HEK293 (cell line): ENCODE data around the gene TXNDC11.

Source experiments
- OSR2 ChIP-seq: fragments of 450-650 bp; formaldehyde crosslinking; IDR thresholded peaks from 2 replicates; pipeline ENCODE4 v1.5.1; 2016; ENCODE audit warnings: missing biosample characterization, missing genetic modification characterization
- PRDM6 ChIP-seq: fragments of 450-650 bp; formaldehyde crosslinking; IDR thresholded peaks from 2 replicates; pipeline ENCODE4 v1.5.1; 2017; ENCODE audit warnings: missing biosample characterization, missing genetic modification characterization
- YY1 ChIP-seq: fragments of 450-650 bp; formaldehyde crosslinking; IDR thresholded peaks from 2 replicates; pipeline ENCODE4 v1.5.1; 2018; ENCODE audit warnings: missing biosample characterization, missing genetic modification characterization
- ZNF138 ChIP-seq: fragments of 450-650 bp; formaldehyde crosslinking; IDR thresholded peaks from 2 replicates; pipeline ENCODE4 v1.5.1; 2016; ENCODE audit warnings: missing biosample characterization, missing genetic modification characterization, borderline replicate concordance
- ZNF214 ChIP-seq: fragments of 450-650 bp; formaldehyde crosslinking; IDR thresholded peaks from 2 replicates; pipeline ENCODE4 v1.5.1; 2017; ENCODE audit warnings: missing biosample characterization, mild to moderate bottlenecking, missing genetic modification characterization, borderline replicate concordance
- ZNF24 ChIP-seq: fragments of 450-650 bp; formaldehyde crosslinking; IDR thresholded peaks from 2 replicates; pipeline ENCODE4 v1.5.1; 2016; ENCODE audit warnings: missing biosample characterization, missing genetic modification characterization
- ZNF324 ChIP-seq: fragments of 450-650 bp; formaldehyde crosslinking; IDR thresholded peaks from 2 replicates; pipeline ENCODE4 v1.5.1; 2016; ENCODE audit warnings: missing biosample characterization, missing genetic modification characterization
- ZNF335 ChIP-seq: fragments of 450-650 bp; formaldehyde crosslinking; conservative IDR thresholded peaks from 2 replicates; pipeline ENCODE4 v1.5.1; 2016; ENCODE audit warnings: missing biosample characterization, missing genetic modification characterization
- ZNF404 ChIP-seq: fragments of 450-650 bp; formaldehyde crosslinking; IDR thresholded peaks from 2 replicates; pipeline ENCODE4 v1.5.1; 2017; ENCODE audit warnings: missing biosample characterization, missing genetic modification characterization
- ZNF449 ChIP-seq: fragments of 450-650 bp; formaldehyde crosslinking; IDR thresholded peaks from 2 replicates; pipeline ENCODE4 v1.5.1; 2017; ENCODE audit warnings: missing biosample characterization, mild to moderate bottlenecking, missing genetic modification characterization, moderate library complexity
- ZNF510 ChIP-seq: fragments of 450-650 bp; formaldehyde crosslinking; IDR thresholded peaks from 2 replicates; pipeline ENCODE4 v1.5.1; 2018; ENCODE audit warnings: mild to moderate bottlenecking, missing genetic modification characterization, missing biosample characterization; ENCODE audit not compliant: insufficient replicate concordance
- ZNF544 ChIP-seq: fragments of 450-650 bp; formaldehyde crosslinking; IDR thresholded peaks from 2 replicates; pipeline ENCODE4 v1.5.0; 2017; ENCODE audit warnings: missing biosample characterization, missing genetic modification characterization
- ZNF610 ChIP-seq: fragments of 450-650 bp; formaldehyde crosslinking; IDR thresholded peaks from 2 replicates; pipeline ENCODE4 v1.5.1; 2016; ENCODE audit warnings: missing biosample characterization, missing genetic modification characterization, borderline replicate concordance
- ZNF660 ChIP-seq: fragments of 450-650 bp; IDR thresholded peaks from 2 replicates; pipeline ENCODE4 v1.5.1; 2018; ENCODE audit warnings: missing biosample characterization, mild to moderate bottlenecking, missing genetic modification characterization
- ZNF776 ChIP-seq: fragments of 450-650 bp; formaldehyde crosslinking; IDR thresholded peaks from 2 replicates; pipeline ENCODE4 v1.5.0; 2017; ENCODE audit warnings: missing biosample characterization, missing genetic modification characterization, borderline replicate concordance
- ZNF785 ChIP-seq: fragments of 450-650 bp; formaldehyde crosslinking; IDR thresholded peaks from 2 replicates; pipeline ENCODE4 v1.5.1; 2016; ENCODE audit warnings: missing biosample characterization, missing genetic modification characterization
- ZXDB ChIP-seq: fragments of 450-650 bp; formaldehyde crosslinking; IDR thresholded peaks from 2 replicates; pipeline ENCODE4 v1.5.1; 2016; ENCODE audit warnings: missing biosample characterization, missing genetic modification characterization
- TF ChIP-seq, protein P1 (sequence below): fragments of 450-650 bp; formaldehyde crosslinking; IDR thresholded peaks from 2 replicates; pipeline ENCODE4 v1.5.1; 2016; ENCODE audit warnings: missing biosample characterization, missing genetic modification characterization
- TF ChIP-seq, protein P2 (sequence below): fragments of 450-650 bp; formaldehyde crosslinking; conservative IDR thresholded peaks from 2 replicates; pipeline ENCODE4 v1.5.1; 2016; ENCODE audit warnings: low read depth, missing biosample characterization, missing genetic modification characterization
- TF ChIP-seq, protein P3 (sequence below): fragments of 450-650 bp; formaldehyde crosslinking; IDR thresholded peaks from 2 replicates; pipeline ENCODE4 v1.5.1; 2016; ENCODE audit warnings: missing biosample characterization, missing genetic modification characterization
- TF ChIP-seq, protein P4 (sequence below): fragments of 450-650 bp; formaldehyde crosslinking; IDR thresholded peaks from 2 replicates; pipeline ENCODE4 v1.5.1; 2016; ENCODE audit warnings: missing biosample characterization, missing genetic modification characterization
- TF ChIP-seq, protein P5 (sequence below): fragments of 450-650 bp; formaldehyde crosslinking; IDR thresholded peaks from 2 replicates; pipeline ENCODE4 v1.5.1; 2016; ENCODE audit warnings: missing biosample characterization, missing genetic modification characterization, low read depth

The TXNDC11 gene

DNA sequence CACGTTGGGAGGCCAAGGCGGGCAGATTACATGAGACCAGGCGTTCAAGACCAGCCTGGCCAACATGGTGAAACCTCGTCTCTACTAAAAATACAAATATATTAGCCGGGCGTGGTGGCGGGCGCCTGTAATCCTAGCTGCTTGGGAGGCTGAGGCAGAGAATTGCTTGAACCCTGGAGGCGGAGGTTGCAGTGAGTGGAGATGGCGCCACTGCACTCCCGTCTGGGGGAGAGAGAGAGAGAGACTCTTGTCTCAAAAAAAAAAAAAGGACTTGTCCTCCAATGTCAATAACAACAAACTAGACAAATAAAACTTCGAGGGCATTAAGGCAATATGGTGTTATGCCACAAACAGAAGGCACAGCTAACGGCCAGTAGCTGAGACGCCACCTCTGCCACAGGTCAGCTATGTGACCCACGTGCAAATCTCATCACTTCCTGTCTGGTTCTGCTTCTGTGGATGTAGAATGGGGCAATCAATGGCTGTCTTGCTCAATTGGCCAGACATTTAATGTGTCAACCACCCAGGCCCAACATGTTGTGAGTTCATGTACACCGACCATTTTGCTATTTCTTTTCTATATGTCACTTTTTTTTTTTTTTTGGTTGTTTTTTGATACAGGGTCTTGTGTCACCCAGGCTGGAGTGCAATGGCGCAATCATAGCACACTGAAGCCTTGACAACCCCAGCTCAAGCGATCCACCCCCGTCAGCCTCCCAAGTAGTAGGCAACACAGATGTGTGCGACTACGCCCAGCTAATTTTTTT lies 834 bp upstream of the TXNDC11 start (continued):
- TF ChIP-seq ZXDB (tag by site-specific recombination) (0 out of 2 replicates have a peak, but pooled peaks have one; percentile 7), PRDM6 (tag by site-specific recombination) (no peak), ZNF24 (tag by site-specific recombination) (no peak), ZNF138 (tag by site-specific recombination) (no peak), ZNF449 (tag by site-specific recombination) (0 out of 2 replicates have a peak, but pooled peaks have one; percentile 60), ZNF610 (tag by site-specific recombination) (no peak), ZNF324 (peak; percentile 20; the same call in 1 of the 2 replicates), ZNF214 (tag by site-specific recombination) (no peak), ZNF660 (tag by site-specific recombination) (peak; percentile 86), OSR2 (peak; percentile 77), ZNF404 (tag by site-specific recombination) (no peak), YY1 (tag by site-specific recombination) (no peak; the same call in 1 of the 2 replicates), ZNF335 (tag by site-specific recombination) (peak; percentile 80), ZNF776 (tag by site-specific recombination) (no peak), ZNF544 (tag by site-specific recombination) (no peak), ZNF785 (no peak), ZNF510 (tag by site-specific recombination) (no peak)
- TF ChIP-seq, protein P1, sequence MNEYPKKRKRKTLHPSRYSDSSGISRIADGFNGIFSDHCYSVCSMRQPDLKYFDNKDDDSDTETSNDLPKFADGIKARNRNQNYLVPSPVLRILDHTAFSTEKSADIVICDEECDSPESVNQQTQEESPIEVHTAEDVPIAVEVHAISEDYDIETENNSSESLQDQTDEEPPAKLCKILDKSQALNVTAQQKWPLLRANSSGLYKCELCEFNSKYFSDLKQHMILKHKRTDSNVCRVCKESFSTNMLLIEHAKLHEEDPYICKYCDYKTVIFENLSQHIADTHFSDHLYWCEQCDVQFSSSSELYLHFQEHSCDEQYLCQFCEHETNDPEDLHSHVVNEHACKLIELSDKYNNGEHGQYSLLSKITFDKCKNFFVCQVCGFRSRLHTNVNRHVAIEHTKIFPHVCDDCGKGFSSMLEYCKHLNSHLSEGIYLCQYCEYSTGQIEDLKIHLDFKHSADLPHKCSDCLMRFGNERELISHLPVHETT (tag by site-specific recombination): no peak
- TF ChIP-seq, protein P2, sequence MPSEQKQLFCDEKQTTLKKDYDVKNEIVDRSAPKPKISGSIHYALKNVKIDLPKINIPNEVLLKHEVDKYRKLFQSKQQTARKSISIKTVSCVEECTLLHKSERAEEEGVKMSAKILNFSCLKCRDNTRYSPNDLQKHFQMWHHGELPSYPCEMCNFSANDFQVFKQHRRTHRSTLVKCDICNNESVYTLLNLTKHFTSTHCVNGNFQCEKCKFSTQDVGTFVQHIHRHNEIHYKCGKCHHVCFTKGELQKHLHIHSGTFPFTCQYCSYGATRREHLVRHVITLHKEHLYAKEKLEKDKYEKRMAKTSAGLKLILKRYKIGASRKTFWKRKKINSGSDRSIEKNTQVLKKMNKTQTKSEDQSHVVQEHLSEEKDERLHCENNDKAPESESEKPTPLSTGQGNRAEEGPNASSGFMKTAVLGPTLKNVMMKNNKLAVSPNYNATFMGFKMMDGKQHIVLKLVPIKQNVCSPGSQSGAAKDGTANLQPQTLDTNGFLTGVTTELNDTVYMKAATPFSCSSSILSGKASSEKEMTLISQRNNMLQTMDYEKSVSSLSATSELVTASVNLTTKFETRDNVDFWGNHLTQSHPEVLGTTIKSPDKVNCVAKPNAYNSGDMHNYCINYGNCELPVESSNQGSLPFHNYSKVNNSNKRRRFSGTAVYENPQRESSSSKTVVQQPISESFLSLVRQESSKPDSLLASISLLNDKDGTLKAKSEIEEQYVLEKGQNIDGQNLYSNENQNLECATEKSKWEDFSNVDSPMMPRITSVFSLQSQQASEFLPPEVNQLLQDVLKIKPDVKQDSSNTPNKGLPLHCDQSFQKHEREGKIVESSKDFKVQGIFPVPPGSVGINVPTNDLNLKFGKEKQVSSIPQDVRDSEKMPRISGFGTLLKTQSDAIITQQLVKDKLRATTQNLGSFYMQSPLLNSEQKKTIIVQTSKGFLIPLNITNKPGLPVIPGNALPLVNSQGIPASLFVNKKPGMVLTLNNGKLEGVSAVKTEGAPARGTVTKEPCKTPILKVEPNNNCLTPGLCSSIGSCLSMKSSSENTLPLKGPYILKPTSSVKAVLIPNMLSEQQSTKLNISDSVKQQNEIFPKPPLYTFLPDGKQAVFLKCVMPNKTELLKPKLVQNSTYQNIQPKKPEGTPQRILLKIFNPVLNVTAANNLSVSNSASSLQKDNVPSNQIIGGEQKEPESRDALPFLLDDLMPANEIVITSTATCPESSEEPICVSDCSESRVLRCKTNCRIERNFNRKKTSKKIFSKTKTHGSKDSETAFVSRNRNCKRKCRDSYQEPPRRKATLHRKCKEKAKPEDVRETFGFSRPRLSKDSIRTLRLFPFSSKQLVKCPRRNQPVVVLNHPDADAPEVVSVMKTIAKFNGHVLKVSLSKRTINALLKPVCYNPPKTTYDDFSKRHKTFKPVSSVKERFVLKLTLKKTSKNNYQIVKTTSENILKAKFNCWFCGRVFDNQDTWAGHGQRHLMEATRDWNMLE (tag by site-specific recombination): 0 out of 2 replicates have a peak, but pooled peaks have one; percentile 6
- TF ChIP-seq, protein P3, sequence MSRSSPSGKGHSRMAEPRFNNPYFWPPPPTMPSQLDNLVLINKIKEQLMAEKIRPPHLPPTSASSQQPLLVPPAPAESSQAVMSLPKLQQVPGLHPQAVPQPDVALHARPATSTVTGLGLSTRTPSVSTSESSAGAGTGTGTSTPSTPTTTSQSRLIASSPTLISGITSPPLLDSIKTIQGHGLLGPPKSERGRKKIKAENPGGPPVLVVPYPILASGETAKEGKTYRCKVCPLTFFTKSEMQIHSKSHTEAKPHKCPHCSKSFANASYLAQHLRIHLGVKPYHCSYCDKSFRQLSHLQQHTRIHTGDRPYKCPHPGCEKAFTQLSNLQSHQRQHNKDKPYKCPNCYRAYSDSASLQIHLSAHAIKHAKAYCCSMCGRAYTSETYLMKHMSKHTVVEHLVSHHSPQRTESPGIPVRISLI (tag by site-specific recombination): peak; percentile 48; the same call in 1 of the 2 replicates
- TF ChIP-seq, protein P4, sequence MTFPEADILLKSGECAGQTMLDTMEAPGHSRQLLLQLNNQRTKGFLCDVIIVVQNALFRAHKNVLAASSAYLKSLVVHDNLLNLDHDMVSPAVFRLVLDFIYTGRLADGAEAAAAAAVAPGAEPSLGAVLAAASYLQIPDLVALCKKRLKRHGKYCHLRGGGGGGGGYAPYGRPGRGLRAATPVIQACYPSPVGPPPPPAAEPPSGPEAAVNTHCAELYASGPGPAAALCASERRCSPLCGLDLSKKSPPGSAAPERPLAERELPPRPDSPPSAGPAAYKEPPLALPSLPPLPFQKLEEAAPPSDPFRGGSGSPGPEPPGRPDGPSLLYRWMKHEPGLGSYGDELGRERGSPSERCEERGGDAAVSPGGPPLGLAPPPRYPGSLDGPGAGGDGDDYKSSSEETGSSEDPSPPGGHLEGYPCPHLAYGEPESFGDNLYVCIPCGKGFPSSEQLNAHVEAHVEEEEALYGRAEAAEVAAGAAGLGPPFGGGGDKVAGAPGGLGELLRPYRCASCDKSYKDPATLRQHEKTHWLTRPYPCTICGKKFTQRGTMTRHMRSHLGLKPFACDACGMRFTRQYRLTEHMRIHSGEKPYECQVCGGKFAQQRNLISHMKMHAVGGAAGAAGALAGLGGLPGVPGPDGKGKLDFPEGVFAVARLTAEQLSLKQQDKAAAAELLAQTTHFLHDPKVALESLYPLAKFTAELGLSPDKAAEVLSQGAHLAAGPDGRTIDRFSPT: 0 out of 2 replicates have a peak, but pooled peaks have one; percentile 28
- TF ChIP-seq, protein P5, sequence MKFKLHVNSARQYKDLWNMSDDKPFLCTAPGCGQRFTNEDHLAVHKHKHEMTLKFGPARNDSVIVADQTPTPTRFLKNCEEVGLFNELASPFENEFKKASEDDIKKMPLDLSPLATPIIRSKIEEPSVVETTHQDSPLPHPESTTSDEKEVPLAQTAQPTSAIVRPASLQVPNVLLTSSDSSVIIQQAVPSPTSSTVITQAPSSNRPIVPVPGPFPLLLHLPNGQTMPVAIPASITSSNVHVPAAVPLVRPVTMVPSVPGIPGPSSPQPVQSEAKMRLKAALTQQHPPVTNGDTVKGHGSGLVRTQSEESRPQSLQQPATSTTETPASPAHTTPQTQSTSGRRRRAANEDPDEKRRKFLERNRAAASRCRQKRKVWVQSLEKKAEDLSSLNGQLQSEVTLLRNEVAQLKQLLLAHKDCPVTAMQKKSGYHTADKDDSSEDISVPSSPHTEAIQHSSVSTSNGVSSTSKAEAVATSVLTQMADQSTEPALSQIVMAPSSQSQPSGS: no peak
